OCI-LY3 (cell line): ENCODE data around the gene ABCD1.

Source experiments
- H2AFZ ChIP-seq: fragments of 200-600, 300-600 bp; shearing (Covaris generic); 2 replicates; pipeline ENCODE4 v1.6.0; 2014; ENCODE audit warnings: antibody characterized with exemption, low read depth, low read length
- H3K27ac ChIP-seq: fragments of 200-600, 300-600 bp; sonication (generic); 2 replicates; pipeline ENCODE4 v1.5.1; 2014; ENCODE audit warnings: mild to moderate bottlenecking, low read length, moderate library complexity, mixed read lengths
- H3K27me3 ChIP-seq: fragments of 200-600, 300-600 bp; sonication (generic); 2 replicates; pipeline ENCODE4 v1.6.1; 2014; ENCODE audit warnings: low read depth, low read length, mixed read lengths
- H3K36me3 ChIP-seq: fragments of 200-600, 300-600 bp; sonication (generic); replicated peaks from 2 replicates; pipeline ENCODE3; 2014; ENCODE audit warnings: low read depth, low read length, mixed read lengths
- H3K4me1 ChIP-seq: fragments of 300-600, 200-600 bp; sonication (generic); 2 replicates; pipeline ENCODE4 v1.6.1; 2014; ENCODE audit warnings: low read length, mixed read lengths
- H3K4me2 ChIP-seq: fragments of 200-600, 300-600 bp; sonication (generic); 2 replicates; pipeline ENCODE4 v1.6.1; 2014; ENCODE audit warnings: low read length, mixed read lengths
- H3K4me3 ChIP-seq: fragments of 300-600, 200-600 bp; sonication (generic); 2 replicates; pipeline ENCODE4 v1.5.1; 2014; ENCODE audit warnings: antibody characterized with exemption, mild to moderate bottlenecking, low read length, moderate library complexity
- H3K79me2 ChIP-seq: fragments of 300-600, 200-600 bp; shearing (Covaris generic); 2 replicates; pipeline ENCODE4 v1.6.1; 2014; ENCODE audit warnings: mild to moderate bottlenecking, low read length, mixed read lengths
- H3K9ac ChIP-seq: fragments of 300-600, 200-600 bp; shearing (Covaris generic); 2 replicates; pipeline ENCODE4 v1.6.0; 2014; ENCODE audit warnings: mild to moderate bottlenecking, low read length, moderate library complexity
- H3K9me3 ChIP-seq: fragments of 200-600, 300-600 bp; shearing (Covaris generic); 2 replicates; pipeline ENCODE4 v1.6.1; 2014; ENCODE audit warnings: low read length, mixed read lengths; ENCODE audit not compliant: insufficient read depth
- H4K20me1 ChIP-seq: fragments of 200-600, 300-600 bp; sonication (generic); 2 replicates; pipeline ENCODE4 v1.6.1; 2016; ENCODE audit warnings: low read length, mixed read lengths; ENCODE audit not compliant: insufficient read depth
- CTCF ChIP-seq: fragments of 200-600, 300-600 bp; sonication (generic); IDR thresholded peaks from 2 replicates; pipeline ENCODE4 v1.5.1; 2014; ENCODE audit warnings: antibody characterized with exemption, low read length, low read depth
- EZH2phosphoT487 ChIP-seq: fragments of 200-600 bp; shearing (Covaris generic); IDR thresholded peaks from 2 replicates; pipeline ENCODE4 v1.6.1; 2018; ENCODE audit warnings: antibody characterized with exemption, mixed run types, low read depth

Gene ABCD1

GRCh38 chrX:153791104-153791852, 66.6 kb downstream of the ABCD1 start:
- no peak overlapping the region for H3K27ac ChIP-seq
- H3K4me3 ChIP-seq: no peak overlapping the region
- no peaks in the 10 kb centered on the region for H3K27me3 ChIP-seq
- no peaks in the 10 kb centered on the region for H3K9me3 ChIP-seq
- no peak overlapping the region for H3K4me2 ChIP-seq
- H4K20me1 ChIP-seq: peaks cover 2% of the 10 kb centered on the region; the same call in 1 of the 2 replicates
- no peak overlapping the region for H3K9ac ChIP-seq
- H3K4me1 ChIP-seq: peaks cover 17% of the 10 kb centered on the region
- no peak for TF ChIP-seq EZH2phosphoT487
- TF ChIP-seq CTCF: no peak
- no peak overlapping the region for H2AFZ ChIP-seq
- peaks cover 46% of the 10 kb centered on the region for H3K79me2 ChIP-seq
- H3K36me3 ChIP-seq: peaks cover 10% of the 10 kb centered on the region

- Histone ChIP-seq H3K36me3 (peaks cover 19% of the 10 kb centered on the region), H3K27me3 (no peaks in the 10 kb centered on the region), H4K20me1 (peaks cover 5% of the 10 kb centered on the region; the same call in 1 of the 2 replicates), H3K9ac (no peak overlapping the region), H3K9me3 (no peaks in the 10 kb centered on the region), H3K4me1 (peaks cover 18% of the 10 kb centered on the region), H3K79me2 (peaks cover 56% of the 10 kb centered on the region), H2AFZ (no peak overlapping the region), H3K27ac (no peak overlapping the region), H3K4me2 (no peak overlapping the region), H3K4me3 (no peak overlapping the region)
- TF ChIP-seq CTCF (no peak), EZH2phosphoT487 (no peak)
Measured at GRCh38 chrX:153792368-153792767, 67.7 kb downstream of the ABCD1 start.

GRCh38 chrX:153793291-153793690, 68.6 kb downstream of the ABCD1 start:
- Histone ChIP-seq H3K4me1 (peaks cover 18% of the 10 kb centered on the region), H3K9me3 (no peaks in the 10 kb centered on the region), H3K4me3 (peak overlapping the region; percentile 96), H4K20me1 (peaks cover 5% of the 10 kb centered on the region; the same call in 1 of the 2 replicates), H3K27ac (peak overlapping the region; percentile 80), H2AFZ (no peak overlapping the region), H3K36me3 (peaks cover 22% of the 10 kb centered on the region), H3K27me3 (no peaks in the 10 kb centered on the region), H3K4me2 (peak overlapping the region; percentile 92), H3K79me2 (peaks cover 56% of the 10 kb centered on the region), H3K9ac (peak overlapping the region; percentile 83)
- TF ChIP-seq EZH2phosphoT487 (no peak), CTCF (no peak)
